ENCODE results near the gene AOPEP. TPM values are rescaled to one million over a fixed set of nuclear protein-coding genes. Genes with fewer than 3 reads are reported as not detected.

AOPEP gene
- polyA plus RNA-seq, 2 of the 4 experiments (the other 2 are of a cell fraction) = 226 to 266 TPM

GRCh38 chr9:95061916-95062595 lies 335.6 kb downstream of the AOPEP start:
- peaks cover 100% of the 10 kb centered on the region for H3K4me1 ChIP-seq

GRCh38 chr9:95062596-95063065 lies 336.1 kb downstream of the AOPEP start:
- H3K9me3 ChIP-seq = no peaks in the 10 kb centered on the region
- peaks cover 100% of the 10 kb centered on the region for H3K4me1 ChIP-seq
- FAIRE-seq (no peak), ATAC-seq (peak in 1 of 2 experiments; percentile 21; a peak in 3 of 6 replicates), DNase-seq (ENCODE audit: low read depth in 1 of 2, low spot score in 1 of 2) (no peak)
- WGBS (ENCODE audit: missing lambda C conversion rate) = 61% methylated on average over 7 of the region's 7 CpGs
- peak overlapping the region; percentile 93 for H3K4me2 ChIP-seq
- H3K4me3 ChIP-seq = no peak overlapping the region
- H3K27ac ChIP-seq = peak overlapping the region; percentile 10 to 80; a peak in 3 of 6 replicates
- ChIA-PET CTCF (interaction anchor here (0.8 to 2.1 kb wide), 7 partner anchors 9 to 382 kb away, joined by 3 to 6 read pairs (median 4); no protein-coding TSS in a partner anchor), POLR2A (no interaction called here)
- peak; percentile 63 for TF ChIP-seq USF2 (IDR thresholded peaks at IDR 0.05)
- 0 out of 5 replicates have a peak, but pooled peaks of 1 of the 2 experiments have one; percentile 11 for TF ChIP-seq JUN (IDR thresholded peaks at IDR 0.05)
- TF ChIP-seq HMGXB4 (CRISPR knock-in tag; IDR thresholded peaks at IDR 0.05; ENCODE audit: borderline replicate concordance) = no peak

More at GRCh38 chr9:95061916-95062595, 335.6 kb downstream of the AOPEP start:
- H3K4me2 ChIP-seq = peak overlapping the region; percentile 93
- H3K27ac ChIP-seq = peak overlapping the region; percentile 10 to 80; a peak in 4 of 6 replicates
- ATAC-seq (no peak), DNase-seq (ENCODE audit: low read depth in 1 of 2, low spot score in 1 of 2) (no peak), FAIRE-seq (no peak)
- no peaks in the 10 kb centered on the region for H3K9me3 ChIP-seq
- H3K4me3 ChIP-seq = no peak overlapping the region
- ChIA-PET POLR2A (interaction anchor here (0.5 to 0.8 kb wide), 3 partner anchors 13 to 392 kb away, joined by 3 to 4 read pairs (median 3); no protein-coding TSS in a partner anchor), CTCF (interaction anchor here (0.7 to 2.1 kb wide), 9 partner anchors 9 to 381 kb away, joined by 3 to 6 read pairs (median 4); no protein-coding TSS in a partner anchor)
- 69% methylated on average over 13 of the region's 13 CpGs for WGBS (ENCODE audit: missing lambda C conversion rate)
- TF ChIP-seq JUN (IDR thresholded peaks at IDR 0.05) (peak in 1 of 2 experiments; percentile 37; a peak in 1 of 5 replicates), HDAC2 (IDR thresholded peaks at IDR 0.05) (no peak)

GRCh38 chr9:95063300-95063699 lies 336.8 kb downstream of the AOPEP start:
- ChIA-PET CTCF (interaction anchor here (1.1 to 2.1 kb wide), 3 partner anchors 40 to 382 kb away, joined by 3 to 4 read pairs (median 4); no protein-coding TSS in a partner anchor), POLR2A (no interaction called here)
- TF ChIP-seq SREBF2 (IDR thresholded peaks at IDR 0.05) (no peak), PBX3 (IDR thresholded peaks at IDR 0.05) (no peak), NR3C1 (IDR thresholded peaks at IDR 0.05) (no peak), HEYL (CRISPR knock-in tag; IDR thresholded peaks at IDR 0.05) (no peak), EHF (CRISPR knock-in tag; IDR thresholded peaks at IDR 0.05) (no peak), RFX5 (IDR thresholded peaks at IDR 0.05) (no peak), NFE2L2 (conservative IDR thresholded peaks at IDR 0.05; ENCODE audit: low read length) (no peak)
- H3K4me1 ChIP-seq = peaks cover 100% of the 10 kb centered on the region
- ATAC-seq (no peak), DNase-seq (ENCODE audit: low read depth in 1 of 2, low spot score in 1 of 2) (no peak), FAIRE-seq (no peak)
- 88% methylated on average over 10 of the region's 10 CpGs for WGBS (ENCODE audit: missing lambda C conversion rate)
- peak overlapping the region; percentile 93 for H3K4me2 ChIP-seq
- H3K9me3 ChIP-seq = no peaks in the 10 kb centered on the region
- H3K27ac ChIP-seq = peak overlapping the region; percentile 38 to 80; a peak in 5 of 6 replicates
- H3K4me3 ChIP-seq = no peak overlapping the region

- POLR2A ChIA-PET = no interaction called here
- DNase-seq (ENCODE audit: low read depth in 1 of 2, low spot score in 1 of 2) (no peak), ATAC-seq (peak; percentile 10 to 16; a peak in 4 of 6 replicates), FAIRE-seq (no peak)
- peak overlapping the region; percentile 9; the same call in 1 of the 3 replicates for H3K4me3 ChIP-seq
- peak overlapping the region; percentile 62 to 80 for H3K27ac ChIP-seq
- H3K9me3 ChIP-seq = no peaks in the 10 kb centered on the region
- CTCF ChIA-PET = interaction anchor here (1.0 to 3.5 kb wide), 4 partner anchors 8 to 384 kb away, joined by 3 to 17 read pairs (median 5); no protein-coding TSS in a partner anchor
- WGBS (ENCODE audit: missing lambda C conversion rate) = 37% methylated on average over 11 of the region's 11 CpGs
- peaks cover 100% of the 10 kb centered on the region for H3K4me1 ChIP-seq
- peak overlapping the region; percentile 93 for H3K4me2 ChIP-seq
- no peak for TF ChIP-seq EP300 (IDR thresholded peaks at IDR 0.05)
- TF ChIP-seq ATOH8 (CRISPR knock-in tag; IDR thresholded peaks at IDR 0.05; ENCODE audit: low read depth) = no peak
- no peak for TF ChIP-seq ZC3H11A (IDR thresholded peaks at IDR 0.05)
- TF ChIP-seq RNF2 (IDR thresholded peaks at IDR 0.05; ENCODE audit: borderline replicate concordance, low read depth) = no peak
- no peak for TF ChIP-seq POLR2AphosphoS2 (conservative IDR thresholded peaks at IDR 0.05; ENCODE audit: low read length)
- TF ChIP-seq HOXA7 (CRISPR knock-in tag; IDR thresholded peaks at IDR 0.05) = no peak
- TF ChIP-seq SMC3 (IDR thresholded peaks at IDR 0.05) = no peak
- no peak for TF ChIP-seq MAZ (IDR thresholded peaks at IDR 0.05; ENCODE audit: borderline replicate concordance, low read depth, low read length)
- no peak for TF ChIP-seq MYC (IDR thresholded peaks at IDR 0.05; ENCODE audit: borderline replicate concordance, low read length)
Observed at GRCh38 chr9:95065224-95065623, 338.7 kb downstream of the AOPEP start.
